Neural cell (in vitro differentiated cells): Measurements from ENCODE around the gene HGD.

ENCODE experiments used
- EP300 ChIP-seq: fragments of 450-650 bp; conservative IDR thresholded peaks from 2 replicates; pipeline ENCODE4 v1.6.1; 2014; ENCODE audit warnings: antibody characterized with exemption, mild to moderate bottlenecking, moderate library complexity; ENCODE audit not compliant: poor library complexity, severe bottlenecking
- EZH2 ChIP-seq: fragments of 200-600, 300-800 bp; shearing (Covaris generic), sonication (generic); IDR thresholded peaks from 2 replicates; pipeline ENCODE4 v1.6.1; 2014; ENCODE audit warnings: antibody characterized with exemption, low read length, borderline replicate concordance, mild to moderate bottlenecking; ENCODE audit not compliant: insufficient read depth, poor library complexity, severe bottlenecking
- POLR2AphosphoS5 ChIP-seq: IDR thresholded peaks from 2 replicates; pipeline ENCODE4 v1.6.1; 2012
- SMC3 ChIP-seq: fragments of 450-650 bp; conservative IDR thresholded peaks from 2 replicates; pipeline ENCODE4 v1.6.1; 2014; ENCODE audit warnings: antibody characterized with exemption, mild to moderate bottlenecking, moderate library complexity; ENCODE audit not compliant: poor library complexity
- TAF1 ChIP-seq: IDR thresholded peaks from 2 replicates; pipeline ENCODE4 v1.6.1; 2012; ENCODE audit warnings: low read depth
- TF ChIP-seq, protein P1 (sequence below): fragments of 450-650 bp; IDR thresholded peaks from 2 replicates; pipeline ENCODE4 v1.5.1; 2014; ENCODE audit warnings: antibody characterized with exemption, mild to moderate bottlenecking, moderate library complexity; ENCODE audit not compliant: poor library complexity, severe bottlenecking
- TF ChIP-seq, protein P2 (sequence below): IDR thresholded peaks from 2 replicates; pipeline ENCODE4 v1.6.1; 2012; ENCODE audit warnings: borderline replicate concordance

GRCh38 chr3:120705884-120706582 lies 24.0 kb upstream of the HGD start:
- TF ChIP-seq, protein P1, sequence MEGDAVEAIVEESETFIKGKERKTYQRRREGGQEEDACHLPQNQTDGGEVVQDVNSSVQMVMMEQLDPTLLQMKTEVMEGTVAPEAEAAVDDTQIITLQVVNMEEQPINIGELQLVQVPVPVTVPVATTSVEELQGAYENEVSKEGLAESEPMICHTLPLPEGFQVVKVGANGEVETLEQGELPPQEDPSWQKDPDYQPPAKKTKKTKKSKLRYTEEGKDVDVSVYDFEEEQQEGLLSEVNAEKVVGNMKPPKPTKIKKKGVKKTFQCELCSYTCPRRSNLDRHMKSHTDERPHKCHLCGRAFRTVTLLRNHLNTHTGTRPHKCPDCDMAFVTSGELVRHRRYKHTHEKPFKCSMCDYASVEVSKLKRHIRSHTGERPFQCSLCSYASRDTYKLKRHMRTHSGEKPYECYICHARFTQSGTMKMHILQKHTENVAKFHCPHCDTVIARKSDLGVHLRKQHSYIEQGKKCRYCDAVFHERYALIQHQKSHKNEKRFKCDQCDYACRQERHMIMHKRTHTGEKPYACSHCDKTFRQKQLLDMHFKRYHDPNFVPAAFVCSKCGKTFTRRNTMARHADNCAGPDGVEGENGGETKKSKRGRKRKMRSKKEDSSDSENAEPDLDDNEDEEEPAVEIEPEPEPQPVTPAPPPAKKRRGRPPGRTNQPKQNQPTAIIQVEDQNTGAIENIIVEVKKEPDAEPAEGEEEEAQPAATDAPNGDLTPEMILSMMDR = no peak
- no peak for TF ChIP-seq POLR2AphosphoS5
- TF ChIP-seq SMC3 = no peak
- TF ChIP-seq, protein P2, sequence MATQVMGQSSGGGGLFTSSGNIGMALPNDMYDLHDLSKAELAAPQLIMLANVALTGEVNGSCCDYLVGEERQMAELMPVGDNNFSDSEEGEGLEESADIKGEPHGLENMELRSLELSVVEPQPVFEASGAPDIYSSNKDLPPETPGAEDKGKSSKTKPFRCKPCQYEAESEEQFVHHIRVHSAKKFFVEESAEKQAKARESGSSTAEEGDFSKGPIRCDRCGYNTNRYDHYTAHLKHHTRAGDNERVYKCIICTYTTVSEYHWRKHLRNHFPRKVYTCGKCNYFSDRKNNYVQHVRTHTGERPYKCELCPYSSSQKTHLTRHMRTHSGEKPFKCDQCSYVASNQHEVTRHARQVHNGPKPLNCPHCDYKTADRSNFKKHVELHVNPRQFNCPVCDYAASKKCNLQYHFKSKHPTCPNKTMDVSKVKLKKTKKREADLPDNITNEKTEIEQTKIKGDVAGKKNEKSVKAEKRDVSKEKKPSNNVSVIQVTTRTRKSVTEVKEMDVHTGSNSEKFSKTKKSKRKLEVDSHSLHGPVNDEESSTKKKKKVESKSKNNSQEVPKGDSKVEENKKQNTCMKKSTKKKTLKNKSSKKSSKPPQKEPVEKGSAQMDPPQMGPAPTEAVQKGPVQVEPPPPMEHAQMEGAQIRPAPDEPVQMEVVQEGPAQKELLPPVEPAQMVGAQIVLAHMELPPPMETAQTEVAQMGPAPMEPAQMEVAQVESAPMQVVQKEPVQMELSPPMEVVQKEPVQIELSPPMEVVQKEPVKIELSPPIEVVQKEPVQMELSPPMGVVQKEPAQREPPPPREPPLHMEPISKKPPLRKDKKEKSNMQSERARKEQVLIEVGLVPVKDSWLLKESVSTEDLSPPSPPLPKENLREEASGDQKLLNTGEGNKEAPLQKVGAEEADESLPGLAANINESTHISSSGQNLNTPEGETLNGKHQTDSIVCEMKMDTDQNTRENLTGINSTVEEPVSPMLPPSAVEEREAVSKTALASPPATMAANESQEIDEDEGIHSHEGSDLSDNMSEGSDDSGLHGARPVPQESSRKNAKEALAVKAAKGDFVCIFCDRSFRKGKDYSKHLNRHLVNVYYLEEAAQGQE = no peak
- no peak for TF ChIP-seq EP300
- TF ChIP-seq EZH2 = no peak
- TF ChIP-seq TAF1 = no peak
